KG1 (cell line): ENCODE measurements around the gene AKR7A3.
"Not testable (repeated sequence)": the region's sequence is repeated elsewhere in the genome, so short reads cannot be mapped to it uniquely, and the experiment has no call there.

Experiments used
- DNase-seq: peaks from one replicate; lab custom pipeline; 2025; lab: John Stamatoyannopoulos, UW

Gene AKR7A3

GRCh38 chr1:19288324-19289241 lies at the start of gene AKR7A3:
Gene AKR7A3, minus strand, starts transcription at chr1:19288770. Its CDS starts 61 bp downstream, at chr1:19288709.
- not testable (repeated sequence) for DNase-seq

- no peak for DNase-seq
These were observed 49.8 kb upstream of the AKR7A3 start for GRCh38 chr1:19338323-19338762.

- no peak for DNase-seq
These were observed 48.7 kb upstream of the AKR7A3 start for GRCh38 chr1:19337289-19337688.

GRCh38 chr1:19336543-19336942 lies 48.0 kb upstream of the AKR7A3 start:
- DNase-seq = no peak

GRCh38 chr1:19333587-19334354 lies 45.2 kb upstream of the AKR7A3 start:
- DNase-seq = no peak

- DNase-seq = no peak
These were observed 44.3 kb upstream of the AKR7A3 start for GRCh38 chr1:19332832-19333231.

GRCh38 chr1:19331262-19331878 lies 42.8 kb upstream of the AKR7A3 start:
- no peak for DNase-seq

GRCh38 chr1:19330449-19331135 lies 42.0 kb upstream of the AKR7A3 start:
- DNase-seq = no peak

GRCh38 chr1:19329611-19330010 lies 41.0 kb upstream of the AKR7A3 start:
- DNase-seq = no peak

- no peak for DNase-seq
These were observed 40.6 kb upstream of the AKR7A3 start for GRCh38 chr1:19329188-19329587.

GRCh38 chr1:19328486-19328885 lies 39.9 kb upstream of the AKR7A3 start:
- no peak for DNase-seq

- no peak for DNase-seq
These were observed 39.2 kb upstream of the AKR7A3 start for GRCh38 chr1:19327736-19328135.

- DNase-seq = no peak
These were observed 38.7 kb upstream of the AKR7A3 start for GRCh38 chr1:19327301-19327700.

- no peak for DNase-seq
These were observed 38.1 kb upstream of the AKR7A3 start for GRCh38 chr1:19326748-19327065.

GRCh38 chr1:19325958-19326747 lies 37.6 kb upstream of the AKR7A3 start:
- no peak for DNase-seq

GRCh38 chr1:19325368-19325957 lies 36.9 kb upstream of the AKR7A3 start:
- DNase-seq = no peak

- DNase-seq = no peak
These were observed 36.1 kb upstream of the AKR7A3 start for GRCh38 chr1:19324665-19324990.

GRCh38 chr1:19323987-19324664 lies 35.6 kb upstream of the AKR7A3 start:
- DNase-seq = no peak

GRCh38 chr1:19322481-19322880 lies 33.9 kb upstream of the AKR7A3 start:
- no peak for DNase-seq

- no peak for DNase-seq
These were observed 32.5 kb upstream of the AKR7A3 start for GRCh38 chr1:19321071-19321470.
